Stimulated activated CD4-positive, alpha-beta T cell treated with anti-CD3 and anti-CD28 coated beads, Interleukin-4, amount 100 ng/mL, for 48 hours (primary cell): ENCODE data around the gene PCDH9.
"Not testable (repeated sequence)": the region's sequence is repeated elsewhere in the genome, so short reads cannot be mapped to it uniquely, and the experiment has no call there.

ENCODE experiments used
- DNase-seq, 2 donors: peaks; one replicate each; pipeline ENCODE4 v3.0.0-alpha.2; 2020; ENCODE audit warnings: low read depth in 2 of 2

PCDH9 gene

DNA sequence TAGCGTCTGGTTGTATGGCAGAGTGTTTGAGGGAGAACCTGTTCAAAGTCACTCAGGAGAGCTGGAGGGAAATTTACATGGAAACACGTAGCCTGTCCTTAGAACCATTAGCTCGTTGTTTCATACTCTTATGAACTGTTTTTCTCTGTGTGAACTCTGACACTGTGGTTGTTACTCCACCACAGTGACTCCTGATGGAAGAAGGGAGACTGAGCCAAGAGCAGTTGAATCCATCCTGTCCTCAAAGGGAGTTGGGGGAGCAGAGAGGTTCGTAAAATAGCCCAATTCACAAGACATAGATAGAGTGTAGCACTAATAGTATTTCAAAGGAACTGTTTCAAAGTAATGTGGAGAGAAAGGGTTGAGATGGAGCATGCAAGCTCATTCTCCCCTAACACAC lies 964.8 kb downstream of the PCDH9 start:
- DNase-seq: no peak

DNA sequence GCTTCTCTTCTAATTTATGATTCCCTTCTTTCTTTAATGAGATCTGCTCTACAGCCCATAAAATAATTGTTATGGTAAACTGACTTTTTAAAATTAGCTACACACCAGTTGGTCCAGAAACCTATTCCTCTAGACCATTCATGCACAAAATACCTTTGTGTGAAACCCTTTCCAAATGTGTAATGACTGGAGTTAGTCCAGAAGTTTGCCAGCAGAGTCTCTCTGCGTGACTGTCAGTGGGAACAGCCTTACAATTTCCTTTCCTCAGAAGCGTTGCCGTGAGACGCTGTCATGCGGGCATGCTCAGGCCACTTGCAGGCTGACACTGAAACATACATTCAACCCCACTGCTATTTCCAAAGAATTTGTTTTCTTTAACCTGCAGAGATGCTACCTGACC lies 965.2 kb downstream of the PCDH9 start:
- no peak for DNase-seq

DNA sequence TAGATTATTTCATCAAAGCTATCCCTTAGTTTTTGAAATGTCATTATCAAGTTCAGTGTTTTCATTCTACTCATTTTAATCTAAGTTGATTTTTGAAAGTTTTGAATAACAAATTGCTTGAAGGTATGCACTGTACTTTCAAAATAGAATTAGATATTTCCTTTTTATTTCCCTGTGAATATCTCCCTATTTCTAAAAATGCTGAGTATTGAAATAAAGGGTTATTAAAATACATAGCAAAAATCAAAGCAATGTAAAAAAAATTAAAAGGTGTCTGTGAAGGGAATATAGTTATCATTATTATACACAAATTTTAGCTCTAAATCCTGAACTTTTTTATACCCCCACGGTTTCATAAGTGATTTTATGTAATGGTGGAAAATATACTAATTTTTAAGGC lies 967.8 kb downstream of the PCDH9 start:
- DNase-seq: no peak

DNA sequence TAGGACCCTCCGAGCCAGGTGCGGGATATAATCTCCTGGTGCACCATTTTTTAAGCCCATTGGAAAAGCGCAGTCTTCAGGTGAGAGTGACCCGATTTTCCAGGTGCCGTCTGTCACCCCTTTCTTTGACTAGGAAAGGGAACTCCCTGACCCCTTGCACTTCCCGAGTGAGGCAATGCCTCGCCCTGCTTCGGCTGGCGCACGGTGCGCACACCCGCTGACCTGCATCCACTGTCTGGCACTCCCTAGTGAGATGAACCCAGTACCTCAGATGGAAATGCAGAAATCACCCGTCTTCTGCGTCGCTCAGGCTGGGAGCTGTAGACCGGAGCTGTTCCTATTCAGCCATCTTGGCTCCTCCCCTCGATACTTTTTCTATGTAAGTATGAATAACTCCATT lies 970.7 kb downstream of the PCDH9 start:
- not testable (repeated sequence) for DNase-seq
